HG03354 (cell line): ENCODE data around the gene ERV3-1.
"Not testable (repeated sequence)": the region's sequence is repeated elsewhere in the genome, so short reads cannot be mapped to it uniquely, and the experiment has no call there.

Experiments used
- ATAC-seq: cut with Tn5 transposase; IDR thresholded peaks from one replicate; pipeline ENCODE4 v1.9.1; 2021; ENCODE audit warnings: mild to moderate bottlenecking; ENCODE audit not compliant: unreplicated experiment, poor library complexity, severe bottlenecking

The ERV3-1 gene

DNA sequence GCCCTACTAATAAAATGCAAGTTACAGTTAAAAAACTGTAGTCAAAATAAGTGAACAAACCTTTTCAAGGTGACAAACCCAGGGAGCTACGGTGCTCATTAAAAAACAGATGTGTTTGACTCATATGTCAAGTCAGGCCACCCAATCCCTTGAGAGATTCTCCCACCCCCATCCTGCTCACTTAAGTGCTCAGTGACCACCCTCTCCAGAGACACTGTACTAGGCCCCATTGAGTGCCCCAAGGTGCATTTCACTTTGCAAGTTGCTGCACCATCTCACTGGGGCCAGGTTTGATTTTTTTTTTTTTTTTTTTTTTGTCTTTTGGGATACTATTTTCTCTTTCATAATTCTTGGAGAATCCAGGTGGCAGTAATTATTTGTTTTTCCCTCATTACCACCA lies 1.9 kb downstream of the ERV3-1 start:
- no peak for ATAC-seq

DNA sequence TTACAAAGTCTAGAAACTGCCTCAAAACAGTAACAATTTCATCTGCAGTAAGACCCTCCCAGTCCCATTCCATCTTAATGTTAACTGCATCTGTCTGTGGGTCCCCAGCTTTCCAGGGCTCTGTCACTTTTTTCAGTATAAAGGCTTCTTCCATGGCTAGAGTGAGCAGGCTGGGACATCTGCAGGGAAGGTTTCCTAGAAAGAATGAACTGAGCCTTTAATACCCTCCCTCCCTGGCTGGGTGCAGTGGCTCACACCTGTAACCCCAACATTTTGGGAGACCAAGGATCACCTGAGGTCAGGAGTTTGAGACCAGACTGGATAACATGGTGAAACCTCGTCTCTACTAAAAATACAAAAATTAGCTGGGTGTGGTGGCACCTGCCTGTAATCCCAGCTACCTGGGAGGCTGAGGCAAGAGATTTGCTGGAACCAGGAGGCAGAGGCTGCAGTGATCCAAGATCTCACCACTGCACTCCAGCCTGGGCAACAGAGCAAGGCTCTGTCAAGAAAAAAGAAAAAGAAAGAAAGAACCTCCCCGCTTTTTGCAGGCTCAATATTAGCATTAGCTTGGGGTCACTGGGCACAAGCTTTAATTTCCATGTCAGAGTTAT lies 3.4 kb downstream of the ERV3-1 start:
- ATAC-seq, result no peak

GRCh38 chr7:65001291-65001814 lies 5.1 kb downstream of the ERV3-1 start:
- ATAC-seq, result no peak

- ATAC-seq, result peak; percentile 49
Observed at GRCh38 chr7:64999165-65000004, 7.1 kb downstream of the ERV3-1 start.

- no peak for ATAC-seq
Observed at GRCh38 chr7:64998865-64999164, 7.7 kb downstream of the ERV3-1 start.

- no peak for ATAC-seq
Observed at GRCh38 chr7:64997927-64998391, 8.5 kb downstream of the ERV3-1 start.

DNA sequence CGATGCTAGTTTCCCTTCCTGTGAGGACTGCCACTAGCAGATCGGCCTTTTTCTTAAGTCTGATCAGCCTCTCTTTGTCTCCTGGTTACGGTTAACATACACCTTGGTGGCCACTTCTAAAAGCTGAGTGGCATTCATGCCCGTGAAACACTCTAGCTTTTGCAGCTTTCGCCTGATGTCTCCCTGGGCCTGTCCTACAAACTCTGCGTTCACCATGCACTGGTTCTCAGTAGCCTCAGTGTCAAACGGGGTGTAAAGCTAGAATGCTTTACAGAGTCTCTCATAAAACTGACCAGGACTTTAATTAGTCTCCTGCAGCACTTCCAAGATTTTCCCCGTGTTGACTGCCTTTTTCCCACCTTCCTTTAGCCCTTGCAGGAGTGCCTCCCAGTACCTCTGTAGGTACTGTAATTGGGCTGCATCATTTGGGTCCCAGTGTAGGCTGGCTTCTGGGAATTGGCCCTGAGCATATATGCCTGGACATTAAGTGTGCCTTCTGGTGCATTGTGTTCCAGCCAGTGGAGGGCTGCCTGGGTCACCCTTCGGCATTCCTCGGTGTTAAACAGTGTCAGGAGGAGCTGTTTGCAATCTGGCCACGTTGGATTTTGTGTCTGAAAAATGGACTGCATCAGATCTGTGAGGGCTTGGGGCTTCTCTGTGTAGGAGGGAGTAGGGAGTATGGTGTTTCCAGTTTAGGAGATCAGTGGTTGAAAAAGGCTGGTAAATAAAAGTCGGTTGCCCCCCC lies 9.2 kb downstream of the ERV3-1 start:
- no peak for ATAC-seq

GRCh38 chr7:64996305-64996704 lies 10.2 kb downstream of the ERV3-1 start:
- ATAC-seq, result no peak

- no peak for ATAC-seq
Observed at GRCh38 chr7:64993901-64994300, 12.6 kb downstream of the ERV3-1 start.

GRCh38 chr7:64992971-64993370 lies 13.5 kb downstream of the ERV3-1 start:
- ATAC-seq, result no peak

DNA sequence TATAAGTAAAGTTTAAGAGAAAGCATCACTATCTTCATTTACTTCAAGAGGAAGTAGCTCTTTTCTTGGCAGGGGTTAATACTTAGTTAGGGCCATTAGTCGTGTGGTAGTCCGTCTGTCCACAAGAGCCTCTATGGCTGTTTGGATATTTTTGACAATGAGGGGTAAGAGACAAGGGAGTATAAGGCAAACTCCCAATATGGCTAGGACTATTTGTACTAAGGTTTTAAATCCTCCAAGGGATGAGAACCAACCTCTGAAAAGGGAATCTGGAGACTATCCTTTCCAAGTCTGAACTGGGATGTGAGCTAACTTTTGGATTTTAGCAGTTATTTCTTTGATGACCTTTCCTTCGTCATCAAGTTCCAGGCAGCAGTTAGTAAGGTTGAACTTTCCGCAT lies 15.6 kb downstream of the ERV3-1 start, which contains the start of gene ZNF117:
Gene ZNF117, minus strand, starts transcription at position 101 of the 400 bp plus-strand sequence.
- no peak for ATAC-seq

- no peak for ATAC-seq
Observed at GRCh38 chr7:64990216-64990615, 16.3 kb downstream of the ERV3-1 start.

GRCh38 chr7:64978497-64979203 lies 27.8 kb downstream of the ERV3-1 start:
- no peak for ATAC-seq

GRCh38 chr7:64965594-64965993 lies 40.9 kb downstream of the ERV3-1 start:
- no peak for ATAC-seq

DNA sequence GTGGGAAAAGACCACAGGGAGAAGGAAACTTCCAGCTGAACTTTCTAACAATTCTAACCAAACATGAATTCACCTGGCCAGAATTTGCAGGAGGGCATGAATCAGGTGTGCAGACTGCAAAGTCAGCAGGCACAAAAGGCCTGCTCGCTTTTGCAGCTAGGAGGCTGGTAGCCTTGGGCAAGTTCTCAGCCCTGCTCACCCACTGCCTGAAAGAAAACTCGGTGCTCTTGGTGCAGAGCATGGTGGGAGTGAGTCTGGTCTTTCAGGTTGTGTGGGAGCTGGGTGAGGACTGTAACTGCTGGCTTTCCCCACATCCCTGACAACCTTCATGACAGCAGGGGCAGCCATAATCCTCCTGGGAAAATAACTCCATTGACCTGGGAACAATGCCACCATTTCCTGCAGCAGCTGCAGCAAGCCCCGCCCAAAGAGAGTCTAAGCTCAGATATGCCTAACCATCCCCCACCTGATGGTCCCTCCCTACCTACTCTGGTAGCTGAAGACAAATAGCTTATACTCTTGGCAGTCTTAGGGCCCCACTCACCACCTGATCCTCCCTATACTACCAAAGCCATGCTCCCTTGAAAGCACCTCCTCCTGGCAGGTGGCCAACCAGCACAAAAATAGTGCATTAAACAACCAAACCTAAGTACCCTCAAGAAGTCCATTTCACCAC lies 47.3 kb downstream of the ERV3-1 start:
- ATAC-seq, result no peak

DNA sequence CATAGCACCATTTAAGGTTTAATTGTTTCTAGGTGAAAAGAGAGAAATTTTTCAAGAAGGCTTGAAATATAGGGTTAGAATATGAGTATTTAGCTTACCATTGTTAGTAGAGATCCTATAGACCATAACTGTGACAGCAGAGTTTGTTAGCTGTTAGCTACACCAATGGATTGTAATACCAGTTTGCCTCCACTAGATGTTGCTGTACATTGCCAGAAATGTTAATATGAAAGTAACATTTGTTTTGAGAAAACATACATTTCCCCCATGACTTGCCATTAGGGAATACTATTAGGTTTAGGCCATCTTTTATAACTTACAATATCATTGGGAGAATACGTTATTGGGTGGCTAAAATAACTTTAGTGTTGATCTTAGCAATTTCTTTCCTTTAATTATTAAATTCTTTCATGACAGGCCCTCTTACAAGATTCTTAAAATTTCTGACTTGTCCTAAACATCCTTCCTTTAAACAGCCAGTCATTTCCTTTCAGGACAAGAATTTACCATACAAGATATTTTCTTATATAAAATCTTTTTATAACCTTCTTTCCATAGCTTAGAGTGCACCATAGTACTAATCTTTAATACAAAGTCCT lies 55.1 kb downstream of the ERV3-1 start:
- ATAC-seq, result peak; percentile 72

DNA sequence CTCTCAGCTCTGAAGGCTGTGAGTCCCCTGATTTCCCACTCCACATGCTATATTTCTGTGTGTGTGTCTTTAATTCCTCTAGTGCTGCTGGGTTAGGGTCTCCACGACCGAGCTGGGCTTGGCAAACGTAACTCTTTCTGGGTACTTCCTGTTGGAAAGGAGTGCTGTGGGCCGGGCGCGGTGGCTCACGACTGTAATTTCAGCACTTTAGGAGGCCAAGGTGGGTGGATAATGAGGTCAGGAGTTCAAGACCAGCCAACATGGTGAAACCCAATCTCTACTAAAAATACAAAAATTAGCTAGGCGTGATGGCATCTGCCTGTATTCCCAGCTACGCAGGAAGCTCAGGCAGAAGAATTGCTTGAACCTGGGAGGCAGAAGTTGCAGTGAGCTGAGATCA lies 55.8 kb downstream of the ERV3-1 start:
- ATAC-seq, result not testable (repeated sequence)

DNA sequence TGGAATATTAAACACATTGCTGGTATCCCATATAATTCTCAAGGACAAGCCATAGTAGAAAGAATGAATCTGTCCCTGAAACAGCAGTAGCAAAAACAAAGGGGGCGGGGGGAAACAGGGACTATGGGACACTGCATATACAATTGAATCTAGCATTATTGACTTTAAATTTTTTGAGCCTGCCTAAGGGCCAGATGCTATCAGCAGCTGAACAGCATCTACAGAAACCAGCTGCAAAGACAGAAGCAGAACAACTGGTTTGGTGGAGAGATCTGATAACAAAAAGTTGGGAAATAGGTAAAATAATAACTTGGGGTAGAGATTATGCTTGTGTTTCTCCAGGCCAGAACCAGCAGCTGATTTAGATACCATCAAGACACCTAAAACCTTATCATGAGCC lies 57.7 kb downstream of the ERV3-1 start:
- not testable (repeated sequence) for ATAC-seq
